Suprapubic skin (tissue), 4 donors: Measurements from ENCODE around the gene LCP1. TPM values are rescaled to one million over a fixed set of nuclear protein-coding genes. Genes with fewer than 3 reads are reported as not detected.
A peak's percentile ranks its signal among the peaks of the same experiment; 100 is the strongest.

ENCODE experiments used
- DNase-seq, 2 donors: peaks; one replicate each; pipeline ENCODE4 v3.0.0-alpha.2; 2019; ENCODE audit warnings: low spot score in 2 of 2
- H3K27ac ChIP-seq: fragments of 200-600 bp; sonication (generic); one replicate; pipeline ENCODE4 v1.5.1; 2019
- H3K27me3 ChIP-seq: fragments of 200-600 bp; sonication (generic); one replicate; pipeline ENCODE4 v1.5.1; 2019
- H3K36me3 ChIP-seq: fragments of 200-600 bp; sonication (generic); one replicate; pipeline ENCODE4 v1.5.1; 2019
- H3K4me1 ChIP-seq: fragments of 200-600 bp; sonication (generic); one replicate; pipeline ENCODE4 v1.5.1; 2019
- H3K4me3 ChIP-seq: fragments of 200-600 bp; sonication (generic); one replicate; pipeline ENCODE4 v1.5.1; 2019; ENCODE audit warnings: mild to moderate bottlenecking
- H3K9me3 ChIP-seq: fragments of 200-600 bp; sonication (generic); one replicate; pipeline ENCODE4 v1.5.1; 2019
- EP300 ChIP-seq: sonication (generic); formaldehyde crosslinking; IDR thresholded peaks from one replicate; pipeline ENCODE4 v1.6.1; 2017; ENCODE audit warnings: antibody characterized with exemption
- POLR2A ChIP-seq, 2 donors: fragments of 450-650 bp; IDR thresholded peaks; one replicate each; pipeline ENCODE4 v1.6.1; 2017; ENCODE audit warnings: antibody characterized with exemption in 2 of 2, mild to moderate bottlenecking in 2 of 2, moderate library complexity in 2 of 2
- POLR2AphosphoS5 ChIP-seq, 3 donors: sonication (generic); formaldehyde crosslinking; IDR thresholded peaks; one replicate each; pipeline ENCODE4 v1.6.1; 2017; ENCODE audit warnings: antibody characterized with exemption in 3 of 3
- WGBS: methylation state at CpG from one replicate; pipeline ENCODE4 v1.1.5; 2018; 5-methylcytosine and 5-hydroxymethylcytosine counted together
- total RNA-seq, 4 donors: library from RNA; depleted of rRNA; stranded (reverse); fragments of >200 nt; gene quantifications; one replicate each; pipeline ENCODE4 v1.1.0, GENCODE V29; 2016
- TF ChIP-seq, protein P1 (sequence below), 2 donors: fragments of 200-600 bp in 1 of 2; fragments of 450-650 bp in 1 of 2; sonication (generic) in 1 of 2; IDR thresholded peaks; one replicate each; pipeline ENCODE4 v1.5.1; 2016 to 2019; ENCODE audit warnings: antibody characterized with exemption in 2 of 2, mild to moderate bottlenecking in 1 of 2, moderate library complexity in 1 of 2

Gene LCP1
- total RNA-seq, 4 donors from 2014 or later = 16.1 to 50.2 (median 27.4) TPM

- WGBS = 13% methylated on average over 9 of the region's 9 CpGs
- H3K27me3 ChIP-seq = no peaks in the 10 kb centered on the region
- H3K36me3 ChIP-seq = no peaks in the 10 kb centered on the region
- DNase-seq = no peak
- H3K4me3 ChIP-seq = peak overlapping the region; percentile 57
- no peak for TF ChIP-seq POLR2A (IDR thresholded peaks at IDR 0.05)
- TF ChIP-seq, protein P1, sequence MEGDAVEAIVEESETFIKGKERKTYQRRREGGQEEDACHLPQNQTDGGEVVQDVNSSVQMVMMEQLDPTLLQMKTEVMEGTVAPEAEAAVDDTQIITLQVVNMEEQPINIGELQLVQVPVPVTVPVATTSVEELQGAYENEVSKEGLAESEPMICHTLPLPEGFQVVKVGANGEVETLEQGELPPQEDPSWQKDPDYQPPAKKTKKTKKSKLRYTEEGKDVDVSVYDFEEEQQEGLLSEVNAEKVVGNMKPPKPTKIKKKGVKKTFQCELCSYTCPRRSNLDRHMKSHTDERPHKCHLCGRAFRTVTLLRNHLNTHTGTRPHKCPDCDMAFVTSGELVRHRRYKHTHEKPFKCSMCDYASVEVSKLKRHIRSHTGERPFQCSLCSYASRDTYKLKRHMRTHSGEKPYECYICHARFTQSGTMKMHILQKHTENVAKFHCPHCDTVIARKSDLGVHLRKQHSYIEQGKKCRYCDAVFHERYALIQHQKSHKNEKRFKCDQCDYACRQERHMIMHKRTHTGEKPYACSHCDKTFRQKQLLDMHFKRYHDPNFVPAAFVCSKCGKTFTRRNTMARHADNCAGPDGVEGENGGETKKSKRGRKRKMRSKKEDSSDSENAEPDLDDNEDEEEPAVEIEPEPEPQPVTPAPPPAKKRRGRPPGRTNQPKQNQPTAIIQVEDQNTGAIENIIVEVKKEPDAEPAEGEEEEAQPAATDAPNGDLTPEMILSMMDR (IDR thresholded peaks at IDR 0.05) = no peak
- no peak for TF ChIP-seq POLR2AphosphoS5 (IDR thresholded peaks at IDR 0.05)
- no peak for TF ChIP-seq EP300
- peaks cover 15% of the 10 kb centered on the region for H3K4me1 ChIP-seq
- H3K27ac ChIP-seq = peak overlapping the region; percentile 49
- H3K9me3 ChIP-seq = no peaks in the 10 kb centered on the region
Measured at GRCh38 chr13:46211116-46211482, 29.1 kb upstream of the LCP1 start.

DNA sequence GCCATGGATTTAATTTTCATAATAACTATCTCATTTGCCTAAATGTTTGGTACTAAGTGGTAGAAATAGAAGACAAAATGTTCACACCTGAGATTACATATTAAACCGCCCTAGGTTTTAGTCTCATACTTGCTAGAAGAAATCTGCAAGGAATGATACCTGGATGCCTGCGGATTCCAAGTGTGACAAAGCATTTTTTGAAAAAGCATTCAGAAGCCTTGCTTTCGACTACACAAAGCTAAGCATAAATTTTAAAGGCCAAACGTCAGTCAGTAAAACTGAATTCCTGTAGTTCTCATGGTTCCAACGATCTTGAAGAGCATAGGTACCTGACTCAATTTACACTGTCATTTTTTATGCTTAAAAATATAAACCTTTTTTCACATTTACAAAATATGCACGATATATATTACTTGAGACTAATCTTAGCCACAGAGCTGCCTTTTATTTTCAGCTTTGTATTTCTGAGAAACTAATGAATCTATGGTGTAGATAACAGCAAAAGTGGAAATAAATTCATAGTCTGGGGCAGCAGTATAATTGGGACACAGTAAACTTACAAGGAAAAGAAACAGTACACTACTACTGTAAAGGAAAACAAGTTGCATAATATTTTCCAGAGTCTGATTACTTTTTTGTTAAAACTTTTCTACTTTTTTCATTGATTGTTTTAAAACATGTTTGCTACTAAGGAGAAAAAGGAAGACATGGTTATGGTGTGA is 28.5 kb upstream of the LCP1 start:
- Histone ChIP-seq H3K36me3 (no peaks in the 10 kb centered on the region), H3K9me3 (no peaks in the 10 kb centered on the region), H3K4me1 (peaks cover 15% of the 10 kb centered on the region), H3K27ac (no peak overlapping the region), H3K27me3 (no peaks in the 10 kb centered on the region), H3K4me3 (peak overlapping the region; percentile 57)
- no peak for DNase-seq
- 78% methylated on average over 6 of the region's 6 CpGs for WGBS
- TF ChIP-seq, protein P1 (IDR thresholded peaks at IDR 0.05) = no peak
- no peak for TF ChIP-seq EP300
- TF ChIP-seq POLR2A (IDR thresholded peaks at IDR 0.05) = no peak
- no peak for TF ChIP-seq POLR2AphosphoS5 (IDR thresholded peaks at IDR 0.05)

- H3K4me1 ChIP-seq = peaks cover 15% of the 10 kb centered on the region
- H3K27me3 ChIP-seq = no peaks in the 10 kb centered on the region
- H3K4me3 ChIP-seq = no peak overlapping the region
- no peak for TF ChIP-seq POLR2AphosphoS5 (IDR thresholded peaks at IDR 0.05)
- TF ChIP-seq POLR2A (IDR thresholded peaks at IDR 0.05) = no peak
- TF ChIP-seq, protein P1 (IDR thresholded peaks at IDR 0.05) = no peak
- no peak for TF ChIP-seq EP300
- H3K9me3 ChIP-seq = no peaks in the 10 kb centered on the region
- DNase-seq = no peak
- H3K27ac ChIP-seq = no peak overlapping the region
- 90% methylated on average over 7 of the region's 7 CpGs for WGBS
- H3K36me3 ChIP-seq = no peaks in the 10 kb centered on the region
Measured at GRCh38 chr13:46207828-46208227, 25.9 kb upstream of the LCP1 start.

GRCh38 chr13:46206143-46206542 is 24.2 kb upstream of the LCP1 start:
- TF ChIP-seq POLR2AphosphoS5 (IDR thresholded peaks at IDR 0.05) (no peak), EP300 (no peak), POLR2A (IDR thresholded peaks at IDR 0.05) (no peak)
- TF ChIP-seq, protein P1 (IDR thresholded peaks at IDR 0.05) = no peak
- 55% methylated on average over 1 of the region's 1 CpG for WGBS
- Histone ChIP-seq H3K9me3 (no peaks in the 10 kb centered on the region), H3K27me3 (no peaks in the 10 kb centered on the region), H3K4me3 (no peak overlapping the region), H3K4me1 (peaks cover 3% of the 10 kb centered on the region), H3K27ac (no peak overlapping the region), H3K36me3 (no peaks in the 10 kb centered on the region)
- no peak for DNase-seq

DNA sequence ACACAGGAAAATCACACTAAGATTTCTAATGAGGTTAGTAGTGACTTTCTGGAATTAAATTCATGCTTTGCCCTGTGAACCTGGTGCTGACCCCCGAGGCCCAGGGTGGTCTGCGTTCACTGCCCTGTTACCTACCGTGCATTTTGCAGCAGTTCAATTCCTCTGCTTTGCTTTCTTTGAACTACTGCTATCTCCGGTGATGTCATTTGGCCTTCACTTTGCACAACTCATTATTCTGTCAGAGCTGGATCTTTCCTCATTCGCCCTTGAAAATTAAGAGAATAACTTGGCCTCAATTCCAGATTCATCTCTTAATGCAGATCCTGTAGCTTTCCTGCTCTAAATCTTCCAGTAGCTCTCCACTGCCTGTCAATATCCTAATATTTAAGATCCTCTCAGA is 21.0 kb upstream of the LCP1 start:
- TF ChIP-seq, protein P1 (IDR thresholded peaks at IDR 0.05) = no peak
- no peak for TF ChIP-seq POLR2AphosphoS5 (IDR thresholded peaks at IDR 0.05)
- TF ChIP-seq EP300 = no peak
- no peak for TF ChIP-seq POLR2A (IDR thresholded peaks at IDR 0.05)
- Histone ChIP-seq H3K9me3 (no peaks in the 10 kb centered on the region), H3K27ac (no peak overlapping the region), H3K4me3 (no peak overlapping the region), H3K27me3 (no peaks in the 10 kb centered on the region), H3K4me1 (no peaks in the 10 kb centered on the region), H3K36me3 (no peaks in the 10 kb centered on the region)
- 77% methylated on average over 5 of the region's 5 CpGs for WGBS
- DNase-seq = no peak
